Hindlimb muscle (tissue), 1 donor: ENCODE data around the gene UBE3A. TPM values are rescaled to one million over a fixed set of nuclear protein-coding genes. Genes with fewer than 3 reads are reported as not detected.
A peak's percentile ranks its signal among the peaks of the same experiment; 100 is the strongest.
"Not testable (repeated sequence)": the region's sequence is repeated elsewhere in the genome, so short reads cannot be mapped to it uniquely, and the experiment has no call there.

Experiments
- DNase-seq: peaks from one replicate; pipeline ENCODE4 v3.0.0-alpha.2; 2013
- polyA plus RNA-seq: library from polyadenylated mRNA; unstranded; fragments of 120-200 nt; gene quantifications from one replicate; pipeline ENCODE4 v1.2.1, GENCODE V29; 2013; ENCODE audit not compliant: insufficient read length

Gene UBE3A
- polyA plus RNA-seq = 82.7 TPM

DNA sequence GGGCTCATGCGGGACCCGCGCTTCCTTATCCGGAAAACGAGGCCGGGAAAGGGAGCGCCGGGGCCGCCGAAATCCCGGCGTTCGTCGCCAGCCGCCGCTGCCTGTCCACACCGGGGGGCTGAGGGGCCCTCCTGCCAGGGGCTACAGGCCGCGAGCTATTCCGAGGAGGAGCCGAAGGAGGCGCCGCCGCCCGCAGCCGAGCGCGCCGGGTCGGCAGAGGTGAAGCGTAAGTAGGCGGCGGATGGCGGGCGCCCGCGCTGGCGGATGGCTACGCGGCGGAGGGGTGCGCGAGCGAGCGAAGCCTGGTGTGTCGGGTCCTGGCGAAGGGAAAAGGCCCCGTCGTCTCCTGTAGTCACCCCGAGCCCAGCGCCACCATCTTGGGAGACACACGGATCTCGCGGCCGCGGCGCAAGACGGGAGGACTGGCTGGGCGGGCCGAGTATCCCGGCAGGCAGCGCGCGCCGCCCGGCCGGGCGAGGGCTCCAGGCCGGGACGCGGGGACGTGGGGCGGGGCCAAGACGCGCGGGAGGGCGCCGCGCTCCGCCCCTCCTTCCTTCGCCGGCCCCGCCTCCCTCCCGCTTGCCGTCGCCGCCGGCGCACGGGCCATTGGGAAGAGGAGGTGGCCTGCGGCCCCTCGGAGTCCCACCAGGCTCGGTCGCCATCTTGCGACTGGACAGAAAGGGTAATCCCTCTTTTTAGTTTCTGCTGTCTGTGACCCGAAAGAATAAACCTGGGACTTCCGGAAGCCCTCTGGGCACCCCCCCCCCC lies at the start of gene UBE3A:
Gene UBE3A, minus strand, starts transcription at position 424 of the 768 bp plus-strand sequence. CDS start 29,917 bp downstream, outside the sequence.
- peak; percentile 98 for DNase-seq

GRCh38 chr15:25487226-25487884 lies 48.5 kb upstream of the UBE3A start:
- DNase-seq = no peak

GRCh38 chr15:25486051-25486450 lies 47.2 kb upstream of the UBE3A start:
- no peak for DNase-seq

- peak; percentile 54 for DNase-seq
Measured at GRCh38 chr15:25481208-25481859, 42.5 kb upstream of the UBE3A start.

DNA sequence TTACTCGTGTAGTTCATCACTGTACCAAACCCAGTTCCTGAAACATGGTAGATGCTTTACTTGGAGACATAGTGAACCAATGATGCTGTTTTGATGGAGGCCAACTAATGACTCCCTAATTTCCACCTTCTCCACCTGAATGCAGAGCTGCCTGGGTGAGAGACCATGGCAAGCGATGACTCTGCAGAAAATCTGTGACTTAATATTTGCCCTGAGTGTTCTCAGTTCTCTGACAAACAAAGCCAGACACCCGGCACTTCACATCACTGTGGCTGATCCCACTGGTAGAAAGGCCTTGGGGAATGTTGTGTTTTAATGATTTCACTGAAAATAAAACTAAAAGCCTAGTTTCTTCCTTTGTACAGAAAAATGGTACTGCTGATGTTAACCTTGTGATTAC lies 39.5 kb upstream of the UBE3A start:
- no peak for DNase-seq

DNA sequence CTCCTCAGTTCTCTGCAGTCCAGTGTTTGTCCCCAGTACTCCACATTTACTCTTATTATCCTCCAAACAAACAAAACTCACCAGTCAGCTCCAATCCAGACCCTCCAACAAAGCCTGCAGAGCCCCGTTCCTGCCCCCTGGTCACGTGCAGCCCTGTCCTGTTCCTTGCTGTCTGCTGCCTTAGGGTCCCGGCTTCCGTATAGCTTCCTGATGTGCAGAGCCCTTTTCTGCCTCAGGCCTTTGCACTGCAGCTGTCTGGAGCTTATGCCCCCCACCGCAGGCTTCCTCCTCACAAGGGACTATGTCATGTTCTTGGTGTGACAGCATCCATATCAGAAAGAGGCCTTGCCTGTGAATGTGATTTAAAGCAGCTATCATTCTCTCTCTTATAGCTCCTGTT lies 39.0 kb upstream of the UBE3A start:
- DNase-seq = no peak

DNA sequence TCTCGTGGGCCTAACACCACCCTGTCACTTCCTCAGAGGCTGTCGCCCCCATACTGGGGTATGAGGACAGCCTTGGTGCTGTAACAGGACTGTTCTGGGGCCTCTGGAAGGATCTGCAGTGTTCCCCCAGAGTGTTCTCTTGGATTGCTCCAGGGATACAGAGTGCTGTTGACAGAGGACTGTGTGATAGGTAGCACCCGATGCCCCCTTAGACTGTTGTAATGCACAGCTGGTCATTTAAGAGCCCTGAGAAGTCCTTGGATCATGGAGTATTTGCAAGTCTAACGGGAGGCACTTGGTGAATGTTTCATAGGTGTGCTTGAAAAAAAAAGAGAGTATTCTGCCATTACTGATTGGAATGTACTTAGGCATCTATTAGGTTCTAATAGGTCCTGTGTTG lies 35.4 kb upstream of the UBE3A start:
- no peak for DNase-seq

DNA sequence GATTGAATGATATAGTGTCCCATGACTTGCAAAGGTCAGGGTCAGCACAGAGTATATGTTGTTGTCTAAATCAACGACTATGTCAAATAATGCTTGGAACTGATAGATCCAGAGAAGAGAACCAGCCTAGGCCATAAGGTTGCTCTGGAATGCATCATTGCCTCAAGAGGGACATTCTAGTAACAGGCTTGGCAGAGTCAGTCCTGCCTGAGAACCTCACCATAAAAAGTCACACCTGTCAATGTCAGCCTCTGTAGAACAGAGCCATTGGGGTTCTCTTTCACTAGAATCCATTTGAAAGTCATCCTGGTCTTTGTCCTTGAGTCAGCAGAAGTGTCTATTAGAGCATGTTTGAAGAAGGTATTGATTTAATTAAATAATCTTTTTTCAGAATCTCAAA lies 31.4 kb upstream of the UBE3A start:
- DNase-seq = no peak

- DNase-seq = peak; percentile 11
Measured at GRCh38 chr15:25469377-25469776, 30.6 kb upstream of the UBE3A start.

- no peak for DNase-seq
Measured at GRCh38 chr15:25468611-25469010, 29.8 kb upstream of the UBE3A start.

GRCh38 chr15:25465835-25466234 lies 27.0 kb upstream of the UBE3A start:
- DNase-seq = no peak

- DNase-seq = no peak
Measured at GRCh38 chr15:25464784-25465183, 26.0 kb upstream of the UBE3A start.

GRCh38 chr15:25464383-25464782 lies 25.6 kb upstream of the UBE3A start:
- DNase-seq = no peak

DNA sequence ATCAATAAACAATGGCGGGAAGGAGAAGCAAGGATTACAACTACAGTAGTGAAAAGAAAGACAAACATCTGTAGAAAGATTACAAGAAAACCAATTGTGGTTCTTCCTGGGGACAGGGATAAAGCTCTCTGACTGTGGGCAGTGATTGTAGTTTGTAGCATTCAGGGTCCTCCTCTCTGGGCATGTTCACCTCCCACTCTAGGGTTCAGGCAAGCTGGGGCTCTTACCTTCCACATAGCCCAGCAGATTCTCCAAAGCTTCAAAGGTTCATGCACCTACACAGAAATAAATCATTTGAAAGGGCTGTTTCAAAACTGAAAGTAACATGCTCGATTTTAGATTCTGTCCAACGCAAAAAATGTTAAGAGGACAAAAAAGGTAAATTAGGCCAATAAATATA lies 17.4 kb upstream of the UBE3A start:
- DNase-seq = no peak

GRCh38 chr15:25455226-25455625 lies 16.4 kb upstream of the UBE3A start:
- no peak for DNase-seq

DNA sequence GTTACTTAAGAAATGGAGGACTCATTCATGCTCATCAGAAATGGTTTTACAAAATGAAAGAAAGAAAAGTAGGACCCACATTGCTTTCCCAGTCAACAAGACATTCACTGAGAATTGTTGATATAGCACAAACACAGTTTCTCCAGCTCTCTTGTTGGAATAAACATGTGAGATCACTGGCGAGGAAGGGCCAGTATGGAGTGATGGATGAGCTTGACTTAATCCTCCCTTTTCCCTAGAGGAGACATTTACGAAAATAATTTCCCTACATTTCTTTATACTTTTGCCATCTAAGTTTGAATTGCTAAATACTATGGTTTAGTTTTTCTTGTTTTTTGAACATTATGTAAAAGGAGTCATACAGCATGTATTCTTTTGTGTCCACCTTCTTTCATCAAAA lies 15.9 kb upstream of the UBE3A start:
- DNase-seq = no peak

- not testable (repeated sequence) for DNase-seq
Measured at GRCh38 chr15:25453246-25453645, 14.4 kb upstream of the UBE3A start.

- no peak for DNase-seq
Measured at GRCh38 chr15:25451501-25451900, 12.7 kb upstream of the UBE3A start.

GRCh38 chr15:25450163-25450562 lies 11.3 kb upstream of the UBE3A start:
- DNase-seq = no peak

GRCh38 chr15:25446076-25446475 lies 7.3 kb upstream of the UBE3A start:
- DNase-seq = no peak

DNA sequence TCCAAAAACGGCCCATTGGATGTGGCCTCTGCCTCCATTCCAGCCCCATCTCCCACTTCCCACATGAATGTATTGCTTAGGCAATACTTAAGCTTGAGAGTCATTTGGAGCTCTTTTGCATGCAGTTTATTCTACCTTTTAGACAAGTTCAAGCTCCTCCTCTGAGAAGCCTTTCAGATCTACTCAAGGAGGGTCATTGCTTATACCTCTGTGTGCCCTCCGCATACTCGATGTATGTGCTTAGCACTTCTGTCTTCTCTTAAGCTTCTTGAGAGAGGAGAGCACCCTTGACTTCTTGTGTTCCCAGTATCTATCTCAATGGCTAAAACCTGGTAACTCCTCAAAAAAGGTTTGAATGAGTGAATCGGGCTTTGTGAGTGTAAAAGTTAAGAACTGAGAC lies 6.6 kb upstream of the UBE3A start:
- no peak for DNase-seq

DNA sequence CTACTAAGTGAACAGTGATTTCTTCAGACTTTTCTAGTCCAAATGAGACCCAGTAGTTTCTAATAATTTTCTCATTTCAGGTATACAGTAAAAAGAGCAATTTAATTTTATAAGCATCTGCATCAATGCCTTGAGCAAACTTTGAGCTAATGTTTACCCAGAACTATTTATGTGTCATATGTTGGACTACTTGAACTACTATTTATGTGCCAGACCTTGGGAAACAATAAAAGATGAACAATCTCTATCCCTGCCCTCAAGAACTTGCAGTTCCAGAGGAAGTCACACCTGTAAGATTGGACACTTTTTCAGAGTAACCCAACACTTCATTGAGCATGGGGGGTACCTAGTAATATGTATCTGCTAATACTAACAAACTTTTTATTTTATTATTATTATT lies 2.3 kb upstream of the UBE3A start:
- DNase-seq = no peak

GRCh38 chr15:25439369-25439836 lies 579 bp upstream of the UBE3A start:
- peak; percentile 38 for DNase-seq
